MCF 10A (cell line): ENCODE data around the gene POLR3GL. TPM values are rescaled to one million over a fixed set of nuclear protein-coding genes. Genes with fewer than 3 reads are reported as not detected.
A peak's percentile ranks its signal among the peaks of the same experiment; 100 is the strongest.

ENCODE experiments used
- BruUV-seq: library from RNA; stranded (reverse); fragments of 400-500 nt; replicated peaks from 2 replicates; lab custom pipeline; 2021; lab: Mats Ljungman, UMichigan
- CTCF ChIA-PET: fragments of 300-600 bp; sonication (Branson Sonifier 250); formaldehyde crosslinking; extraction: SDS; loops from one replicate; lab custom pipeline; 2021; ENCODE audit warnings: antibody characterized with exemption, inconsistent platforms; lab: Yijun Ruan, JAX
- POLR2A ChIA-PET: fragments of 300-600, 350-650 bp; sonication (Branson Sonifier 250); formaldehyde crosslinking; extraction: SDS; loops from one replicate; lab custom pipeline; 2020; ENCODE audit warnings: antibody characterized with exemption, inconsistent platforms; lab: Yijun Ruan, JAX
- DNase-seq: peaks from one replicate; pipeline ENCODE4 v3.0.0-alpha.2; 2018; ENCODE audit not compliant: unreplicated experiment
- H3K27ac Mint-ChIP-seq: one replicate; pipeline ENCODE4 v1.8.0; 2022; ENCODE audit warnings: mild to moderate bottlenecking, low read depth, mixed read lengths; ENCODE audit not compliant: unreplicated experiment
- H3K27me3 Mint-ChIP-seq: one replicate; pipeline ENCODE4 v1.8.0; 2022; ENCODE audit warnings: mixed read lengths; ENCODE audit not compliant: insufficient read depth, unreplicated experiment
- H3K36me3 Mint-ChIP-seq: one replicate; pipeline ENCODE4 v1.8.0; 2022; ENCODE audit warnings: mild to moderate bottlenecking, moderate library complexity, mixed read lengths; ENCODE audit not compliant: insufficient read depth, unreplicated experiment
- H3K4me1 Mint-ChIP-seq: one replicate; pipeline ENCODE4 v1.8.0; 2022; ENCODE audit warnings: mixed read lengths; ENCODE audit not compliant: insufficient read depth, unreplicated experiment
- H3K4me3 Mint-ChIP-seq: one replicate; pipeline ENCODE4 v1.8.0; 2022; ENCODE audit warnings: mild to moderate bottlenecking, moderate library complexity, mixed read lengths; ENCODE audit not compliant: unreplicated experiment
- H3K9me3 Mint-ChIP-seq: one replicate; pipeline ENCODE4 v1.8.0; 2022; ENCODE audit warnings: mixed read lengths; ENCODE audit not compliant: unreplicated experiment
- intact Hi-C: fragments of 100-400 bp; cut with micrococcal nuclease; formaldehyde crosslinking; loops from 2 replicates; pipeline ENCODE4 v1.14.1; 2022
- total RNA-seq: library from RNA; stranded (reverse); gene quantifications from 2 replicates; pipeline ENCODE4 v1.2.3, GENCODE V29; 2022
- TF ChIP-seq, protein P1 (sequence below): fragments of 200-600 bp; IDR thresholded peaks from one replicate; pipeline ENCODE4 v1.8.0; 2022; ENCODE audit warnings: antibody characterized with exemption, mild to moderate bottlenecking; ENCODE audit not compliant: unreplicated experiment

The POLR3GL gene
- total RNA-seq, 1 experiment from 2014 or later = 17.6 TPM

DNA sequence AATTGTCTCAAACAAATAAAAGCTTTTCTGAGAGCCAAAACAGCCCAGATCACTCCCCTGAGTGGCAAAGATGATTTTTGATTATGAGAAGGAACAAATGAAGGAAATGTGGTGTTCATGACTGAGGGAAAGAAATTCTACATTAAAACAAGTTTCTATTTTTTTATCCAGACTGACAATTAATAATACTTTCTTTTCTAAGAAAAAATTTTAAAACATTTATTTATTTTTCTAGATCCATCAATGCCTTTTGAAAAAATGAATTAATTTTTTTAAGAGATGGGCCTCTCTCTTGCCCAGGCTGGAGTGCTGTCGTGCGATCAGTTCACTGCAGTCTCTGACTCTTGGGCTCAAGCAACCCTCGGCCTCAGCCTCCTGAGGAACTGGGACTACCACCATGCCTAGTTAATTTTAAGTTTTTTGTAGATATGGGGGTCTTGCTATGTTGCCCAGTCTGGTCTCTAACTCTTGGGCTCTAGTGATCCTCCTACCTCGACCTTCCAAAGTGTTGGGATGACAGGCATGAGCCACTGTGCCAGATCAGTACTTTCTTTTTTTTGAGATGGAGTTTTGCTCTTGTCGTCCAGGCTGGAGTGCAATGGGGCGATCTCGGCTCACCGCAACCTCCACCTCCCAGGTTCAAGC lies 43.1 kb downstream of the POLR3GL start:
- TSS peak; percentile 50 for BruUV-seq
- DNase-seq = no peak
- ChIA-PET POLR2A (interaction anchor here (0.6 to 28.8 kb wide), 17 partner anchors 21 to 183 kb away, joined by 3 to 1309 read pairs (median 5); partner anchors contain the start of genes ANKRD34A, NUDT17, PIAS3 and POLR3C), CTCF (interaction anchor here (0.6 to 23.4 kb wide), 19 partner anchors 9 to 163 kb away, joined by 3 to 773 read pairs (median 5); partner anchors contain the start of genes ANKRD34A, HJV, ITGA10 and NUDT17)
- Mint-ChIP-seq H3K27ac (peak overlapping the region; percentile 97), H3K27me3 (no peaks in the 10 kb centered on the region), H3K4me1 (peaks cover 33% of the 10 kb centered on the region), H3K4me3 (peak overlapping the region; percentile 64), H3K36me3 (no peaks in the 10 kb centered on the region), H3K9me3 (no peaks in the 10 kb centered on the region)
- intact Hi-C loops = loop anchor here (1.0 kb wide), 3 partner anchors 11 to 115 kb away; partner anchors contain the start of gene TXNIP
- TF ChIP-seq, protein P1, sequence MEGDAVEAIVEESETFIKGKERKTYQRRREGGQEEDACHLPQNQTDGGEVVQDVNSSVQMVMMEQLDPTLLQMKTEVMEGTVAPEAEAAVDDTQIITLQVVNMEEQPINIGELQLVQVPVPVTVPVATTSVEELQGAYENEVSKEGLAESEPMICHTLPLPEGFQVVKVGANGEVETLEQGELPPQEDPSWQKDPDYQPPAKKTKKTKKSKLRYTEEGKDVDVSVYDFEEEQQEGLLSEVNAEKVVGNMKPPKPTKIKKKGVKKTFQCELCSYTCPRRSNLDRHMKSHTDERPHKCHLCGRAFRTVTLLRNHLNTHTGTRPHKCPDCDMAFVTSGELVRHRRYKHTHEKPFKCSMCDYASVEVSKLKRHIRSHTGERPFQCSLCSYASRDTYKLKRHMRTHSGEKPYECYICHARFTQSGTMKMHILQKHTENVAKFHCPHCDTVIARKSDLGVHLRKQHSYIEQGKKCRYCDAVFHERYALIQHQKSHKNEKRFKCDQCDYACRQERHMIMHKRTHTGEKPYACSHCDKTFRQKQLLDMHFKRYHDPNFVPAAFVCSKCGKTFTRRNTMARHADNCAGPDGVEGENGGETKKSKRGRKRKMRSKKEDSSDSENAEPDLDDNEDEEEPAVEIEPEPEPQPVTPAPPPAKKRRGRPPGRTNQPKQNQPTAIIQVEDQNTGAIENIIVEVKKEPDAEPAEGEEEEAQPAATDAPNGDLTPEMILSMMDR = no peak

DNA sequence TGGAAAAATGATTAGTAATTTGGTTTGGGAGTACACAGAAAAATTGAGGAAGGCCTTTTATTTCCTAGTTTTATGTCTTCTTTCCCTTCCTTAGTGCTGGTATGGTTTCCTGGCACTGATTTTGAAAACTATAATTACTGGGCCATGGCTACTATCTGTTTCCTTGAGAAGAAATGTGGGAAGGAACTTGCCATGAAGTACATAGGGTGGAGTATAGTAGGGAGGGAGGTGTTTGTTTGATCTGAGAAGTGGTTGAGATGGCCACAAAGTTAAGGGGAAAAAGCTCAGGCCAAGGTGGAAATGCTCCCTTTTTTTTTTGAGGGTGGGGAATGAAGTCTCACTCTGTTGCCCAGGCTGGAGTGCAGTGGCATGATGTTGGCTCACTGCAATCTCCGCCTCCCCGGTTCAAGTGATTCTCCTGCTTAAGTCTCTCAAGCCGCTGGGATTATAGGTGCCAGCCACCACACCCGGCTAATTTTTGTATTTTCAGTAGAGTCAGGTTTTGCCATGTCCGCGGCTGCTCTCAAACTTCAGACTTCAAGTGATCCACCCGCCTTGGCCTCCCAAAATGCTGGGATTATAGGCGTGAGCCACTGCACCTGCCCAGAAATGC lies 45.7 kb downstream of the POLR3GL start:
- ChIA-PET CTCF (interaction anchor here (2.2 to 23.4 kb wide), 5 partner anchors 24 to 166 kb away, joined by 6 to 773 read pairs (median 41); partner anchors contain the start of genes NUDT17 and TXNIP), POLR2A (interaction anchor here (1.1 to 28.8 kb wide), 5 partner anchors 24 to 165 kb away, joined by 3 to 1309 read pairs (median 6); partner anchors contain the start of genes NUDT17, PIAS3 and TXNIP)
- TF ChIP-seq, protein P1 = no peak
- no peaks in the 10 kb centered on the region for H3K36me3 Mint-ChIP-seq
- no peak for DNase-seq
- intact Hi-C loops = loop anchor here (5.0 kb wide), 1 partner anchor 153 kb away; the partner anchor contains the start of gene PIAS3
- H3K27ac Mint-ChIP-seq = no peak overlapping the region
- H3K4me3 Mint-ChIP-seq = no peak overlapping the region
- no peaks in the 10 kb centered on the region for H3K9me3 Mint-ChIP-seq
- no peaks in the 10 kb centered on the region for H3K27me3 Mint-ChIP-seq
- peaks cover 32% of the 10 kb centered on the region for H3K4me1 Mint-ChIP-seq
- BruUV-seq = no TSS peak

DNA sequence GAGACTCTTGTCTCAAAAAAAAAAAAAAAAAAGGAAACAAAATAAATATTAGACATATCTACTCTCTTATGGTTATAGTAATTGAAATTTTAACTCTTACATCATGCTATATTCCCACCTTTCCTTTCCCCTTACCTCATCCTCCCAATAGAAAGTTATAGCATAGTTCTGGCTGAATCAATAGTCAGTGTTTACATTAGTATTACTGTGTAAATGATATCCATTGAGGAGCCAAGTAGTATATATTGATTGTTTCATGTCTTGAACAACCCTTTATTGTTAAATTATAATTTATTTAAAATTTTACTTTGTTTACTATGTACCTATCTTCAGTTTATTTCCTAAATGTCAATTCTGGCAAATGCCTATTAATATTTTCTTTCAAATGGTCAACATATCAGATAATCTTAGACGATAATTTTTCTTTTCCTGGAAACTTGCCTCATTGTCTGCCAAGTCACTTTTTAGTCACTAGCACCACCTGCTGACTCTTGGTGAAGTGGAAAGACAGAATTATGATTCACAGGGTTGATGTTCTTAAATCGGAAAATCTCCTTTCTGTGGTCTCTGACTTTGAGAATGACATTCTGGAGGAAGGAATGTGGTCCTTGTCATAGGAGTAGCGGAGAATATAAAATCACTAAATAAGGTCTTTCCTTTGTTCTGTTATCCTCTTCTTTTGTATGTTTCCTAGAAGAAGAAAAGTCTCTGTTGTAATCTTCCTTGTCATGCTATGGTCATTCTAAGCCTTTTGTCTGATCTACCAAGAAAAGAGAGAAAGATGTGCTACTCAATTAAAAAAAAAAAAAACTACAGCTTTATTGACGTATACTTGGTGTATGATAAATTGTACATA lies 48.4 kb downstream of the POLR3GL start:
- intact Hi-C loops = loop anchor here (1.0 to 5.0 kb wide), 4 partner anchors 36 to 169 kb away; partner anchors contain the start of gene PIAS3
- no peaks in the 10 kb centered on the region for H3K9me3 Mint-ChIP-seq
- POLR2A ChIA-PET = interaction anchor here (1.1 to 28.8 kb wide), 6 partner anchors 23 to 168 kb away, joined by 3 to 1309 read pairs (median 8); partner anchors contain the start of genes NUDT17, PIAS3 and TXNIP
- DNase-seq = peak; percentile 87
- H3K4me1 Mint-ChIP-seq = peaks cover 9% of the 10 kb centered on the region
- BruUV-seq = no TSS peak
- H3K36me3 Mint-ChIP-seq = no peaks in the 10 kb centered on the region
- H3K27me3 Mint-ChIP-seq = no peaks in the 10 kb centered on the region
- no peak overlapping the region for H3K27ac Mint-ChIP-seq
- CTCF ChIA-PET = interaction anchor here (0.6 to 23.4 kb wide), 25 partner anchors 8 to 292 kb away, joined by 3 to 773 read pairs (median 5); partner anchors contain the start of genes ANKRD34A, NUDT17, PIAS3 and POLR3GL
- TF ChIP-seq, protein P1 = peak; percentile 89
- no peak overlapping the region for H3K4me3 Mint-ChIP-seq
